ENCODE measurements around the gene SCUBE1.

SCUBE1 gene

DNA sequence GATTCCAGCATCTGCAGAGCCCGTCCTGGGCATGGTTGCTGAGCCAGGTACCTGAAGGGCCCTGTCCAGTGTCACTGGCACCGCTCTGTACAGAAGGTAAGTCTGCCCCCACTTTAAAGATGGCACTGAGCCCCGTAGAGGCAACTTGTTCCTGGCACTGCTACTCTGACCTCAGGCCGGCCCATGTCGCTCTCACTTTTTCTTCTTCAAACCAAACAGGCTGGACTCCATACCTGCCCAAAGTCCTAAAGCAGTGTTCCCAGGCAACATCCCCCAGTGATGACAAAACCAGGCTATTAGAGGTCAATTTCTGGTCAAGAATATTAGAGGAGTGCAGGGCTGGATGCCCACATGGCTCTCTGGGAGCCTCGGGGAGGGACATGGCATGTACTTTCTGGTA, 109.6 kb downstream of the SCUBE1 start:
- FAIRE-seq: no peak

DNA sequence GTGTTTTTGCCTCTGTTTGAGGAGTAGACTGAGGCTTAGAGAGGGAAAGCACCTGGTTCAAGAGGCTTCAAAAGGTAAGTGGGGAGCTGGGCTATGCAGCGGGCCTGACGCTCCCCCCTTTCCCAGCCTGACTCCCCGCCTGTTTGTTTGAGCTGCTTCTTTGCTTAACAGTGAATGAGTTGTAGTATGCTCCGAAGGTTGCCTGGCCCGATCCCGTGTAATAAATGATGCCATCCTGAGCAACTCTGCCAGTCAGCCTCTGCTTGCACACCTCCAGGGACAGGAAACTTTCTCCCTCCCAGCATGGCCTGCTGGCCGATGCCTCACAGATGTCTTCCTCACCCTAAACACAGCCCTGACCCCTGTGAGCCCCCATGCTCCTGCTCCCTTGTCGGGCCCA, 110.7 kb downstream of the SCUBE1 start:
- no peak for FAIRE-seq

DNA sequence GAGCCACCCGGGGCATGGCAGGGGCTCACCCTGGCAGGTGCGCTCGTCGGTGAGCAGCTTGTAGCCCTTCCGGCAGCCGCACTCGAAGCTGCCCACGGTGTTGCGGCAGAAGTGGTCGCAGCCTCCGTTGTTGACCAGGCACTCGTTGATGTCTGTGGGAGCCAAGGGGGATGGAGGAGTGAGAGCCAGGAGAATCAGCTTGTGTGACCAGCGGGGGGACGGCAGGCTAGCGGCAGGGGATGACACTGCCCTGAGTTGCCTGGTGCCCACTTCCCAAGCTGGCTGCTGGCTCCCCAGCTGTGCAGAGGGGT, 111.5 kb downstream of the SCUBE1 start:
- FAIRE-seq: no peak

DNA sequence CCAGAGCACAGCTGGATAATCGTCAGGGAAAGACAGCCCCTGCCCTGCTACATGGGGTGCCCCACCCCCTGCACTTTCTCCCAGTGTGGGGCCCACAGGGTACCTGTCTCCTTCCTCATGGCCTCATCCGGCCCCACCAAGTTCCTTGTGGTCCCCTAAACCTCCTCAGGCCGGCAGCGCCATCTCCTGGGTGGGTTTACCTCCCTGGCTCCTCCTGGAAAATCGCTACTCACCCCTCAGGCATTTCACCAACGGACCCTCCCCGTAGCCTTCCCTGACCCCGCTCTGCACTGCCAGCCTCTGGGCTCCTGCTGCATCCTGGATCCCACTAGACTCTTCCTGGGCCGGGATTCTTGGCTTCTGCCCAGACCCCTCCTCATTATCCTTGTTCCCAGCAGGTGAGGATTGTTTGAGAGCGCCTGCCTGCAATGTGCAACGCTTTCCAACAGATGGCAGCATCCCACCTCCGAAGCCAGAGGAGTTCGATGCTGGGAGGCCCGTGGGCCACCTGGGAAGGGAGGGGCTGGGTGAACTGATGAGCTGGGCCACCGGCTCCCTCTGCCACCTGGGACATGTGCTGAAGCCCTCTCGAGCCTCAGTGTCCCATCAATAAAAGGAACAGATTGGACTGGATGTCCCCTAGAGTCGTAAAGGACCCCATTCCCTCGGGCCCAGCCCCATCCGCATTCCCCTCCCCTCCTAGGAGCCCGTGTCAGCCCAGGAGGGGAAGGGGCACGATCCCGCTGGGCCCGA, 112.0 kb downstream of the SCUBE1 start:
- no peak for FAIRE-seq

DNA sequence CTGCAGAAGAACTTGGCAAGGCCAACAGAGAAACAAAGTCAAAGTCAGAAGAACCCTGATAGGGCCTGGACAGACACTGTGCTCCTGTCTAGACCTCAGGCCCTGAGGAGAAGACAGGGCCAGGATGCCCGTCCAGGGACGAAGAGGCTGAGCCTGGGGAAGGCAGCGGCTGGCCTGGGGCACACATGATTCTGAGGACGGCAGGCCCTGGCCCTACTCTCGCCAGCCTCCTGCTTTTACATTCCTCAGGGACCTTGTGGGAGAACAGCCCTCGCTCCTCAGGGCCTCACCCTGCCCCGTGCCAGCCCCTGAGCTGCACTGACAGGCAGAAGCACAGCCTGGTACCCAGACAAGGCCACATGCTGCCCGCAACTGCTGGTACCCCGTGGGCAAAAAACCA, 112.6 kb downstream of the SCUBE1 start:
- FAIRE-seq: no peak

DNA sequence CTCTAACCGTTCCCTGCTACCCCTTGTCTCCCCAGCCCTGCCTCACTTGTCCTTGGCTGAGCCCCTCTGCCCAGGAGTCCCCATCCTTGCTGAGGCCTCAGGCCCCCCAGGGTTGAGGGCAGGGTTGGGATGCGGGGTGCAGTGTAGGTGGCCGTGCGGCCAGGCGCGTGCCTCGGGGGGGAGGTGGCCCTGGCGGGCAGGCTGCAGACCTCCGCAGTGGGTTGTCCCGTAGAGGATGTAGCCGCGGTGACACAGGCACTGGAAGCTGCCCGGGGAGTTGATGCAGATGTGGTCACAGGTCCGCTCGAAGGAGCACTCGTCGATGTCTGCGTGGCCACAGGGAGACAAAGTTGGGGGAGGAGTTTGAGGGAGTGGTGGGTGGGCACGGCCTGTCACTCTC, 114.3 kb downstream of the SCUBE1 start:
- FAIRE-seq: no peak

DNA sequence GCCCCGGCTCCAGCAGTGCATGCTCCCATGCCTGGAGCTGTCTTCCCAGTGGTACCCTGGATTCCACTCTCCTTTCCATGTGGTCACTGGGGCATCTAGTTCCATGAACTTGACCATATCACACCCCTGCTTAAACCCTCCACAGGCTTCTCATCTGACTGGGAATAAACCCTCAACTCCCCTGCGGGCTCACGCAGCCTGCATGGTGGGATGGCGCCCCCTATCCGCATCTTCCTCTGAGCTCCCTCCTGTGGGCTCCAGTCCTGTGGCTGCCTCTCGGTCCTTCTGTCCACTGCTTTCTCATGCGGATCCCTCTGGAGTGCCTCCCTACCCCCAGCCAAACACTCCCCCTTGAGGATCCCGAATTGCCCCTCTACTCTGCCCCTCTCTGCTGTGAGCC, 114.8 kb downstream of the SCUBE1 start:
- no peak for FAIRE-seq

DNA sequence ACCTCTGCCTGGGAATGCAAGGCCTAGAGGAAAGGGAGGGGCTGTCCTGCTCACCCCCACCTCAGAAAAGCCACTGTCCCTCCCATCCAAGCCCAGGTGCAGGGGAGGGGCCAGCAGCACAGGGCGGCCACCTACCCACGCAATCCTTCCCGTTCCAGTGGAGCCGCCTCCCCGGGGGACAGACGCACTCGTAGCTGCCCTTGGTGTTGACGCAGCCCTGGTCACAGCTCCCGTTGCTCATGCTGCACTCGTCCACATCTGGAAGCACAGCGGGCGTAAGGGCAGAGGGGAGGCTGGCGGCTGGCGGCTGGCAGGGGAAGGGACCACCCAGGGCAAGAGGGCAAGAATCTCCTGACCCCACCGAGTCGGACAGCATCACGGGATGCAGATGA, 115.9 kb downstream of the SCUBE1 start:
- FAIRE-seq: no peak

DNA sequence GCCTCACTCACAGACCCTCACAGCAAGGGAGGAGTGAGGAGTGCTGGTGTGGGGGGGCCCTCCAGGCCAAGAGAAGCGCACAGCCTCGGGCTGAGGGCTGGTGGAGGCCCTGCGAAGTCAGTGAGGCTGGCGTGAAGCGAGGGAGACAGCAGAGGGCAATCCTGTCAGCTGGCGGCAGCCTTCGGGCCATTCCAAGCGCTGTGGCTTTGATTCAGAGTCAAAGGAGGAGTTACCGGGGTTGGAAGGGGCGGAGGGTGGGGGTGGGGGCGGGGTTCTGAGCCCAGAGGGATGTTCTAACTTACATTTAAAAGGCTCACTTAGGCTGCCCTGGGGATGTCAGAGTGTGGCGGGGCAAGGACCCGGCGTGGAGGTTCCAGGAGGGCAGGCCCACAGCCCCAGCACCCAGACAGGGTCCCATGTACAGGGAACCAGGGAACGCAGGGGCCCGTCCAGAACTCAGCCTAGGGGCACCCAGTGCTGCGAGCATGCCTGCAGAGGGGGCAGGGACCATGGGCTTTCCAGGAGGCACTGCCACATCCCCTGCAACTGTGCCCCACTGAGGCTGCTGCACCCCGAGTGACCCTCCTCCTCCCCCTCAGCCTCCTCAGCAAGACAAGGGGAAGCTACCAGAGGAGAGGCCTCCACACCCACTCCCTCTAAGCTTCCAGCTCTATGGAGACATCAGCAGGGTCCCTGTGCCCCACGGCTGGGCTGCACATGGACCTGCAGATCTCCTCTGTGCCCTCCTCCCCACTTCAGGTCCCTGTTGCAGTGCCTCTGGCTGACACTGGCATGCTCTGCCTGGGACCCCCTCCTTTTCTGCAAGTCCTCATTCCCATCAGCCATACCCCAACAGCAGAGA, 116.6 kb downstream of the SCUBE1 start:
- no peak for FAIRE-seq

DNA sequence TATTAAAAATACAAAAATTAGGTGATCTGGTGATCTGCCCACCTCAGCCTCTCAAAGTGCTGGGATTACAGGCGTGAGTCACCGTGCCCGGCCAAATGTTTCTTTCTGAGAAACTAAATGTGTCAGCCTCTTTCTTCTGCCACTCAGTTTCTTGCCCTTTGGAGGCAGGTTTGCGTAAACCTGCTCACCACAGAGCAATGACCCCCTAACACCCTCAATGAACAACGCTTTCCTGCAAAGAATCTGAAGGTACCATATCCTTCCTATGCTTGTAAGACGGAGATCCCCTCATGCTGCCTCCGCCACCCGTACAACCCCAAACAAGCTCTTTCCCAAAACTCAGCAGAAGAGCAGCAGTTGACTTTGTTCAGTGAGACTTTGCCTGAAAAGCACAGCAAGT, 117.6 kb downstream of the SCUBE1 start:
- no peak for FAIRE-seq

DNA sequence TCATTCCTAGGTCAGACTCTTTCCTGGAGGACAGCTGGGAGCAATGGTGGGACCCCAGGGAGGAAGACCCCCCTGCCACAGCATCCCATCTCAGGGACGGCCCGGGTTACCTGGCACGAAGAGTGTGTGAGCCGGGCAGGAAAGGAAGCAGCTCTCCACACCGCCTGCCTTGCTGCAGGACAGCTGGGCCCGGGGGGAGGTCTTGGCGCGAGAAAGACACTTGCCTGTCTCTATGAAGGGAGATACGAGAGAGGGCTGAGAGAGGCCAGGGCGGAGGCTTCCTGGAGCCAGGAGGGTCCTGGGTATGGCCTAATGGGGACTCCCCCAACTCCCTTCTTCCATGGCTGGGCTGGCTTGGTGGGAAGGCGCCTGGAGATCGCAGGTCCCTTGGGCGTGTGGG, 120.2 kb downstream of the SCUBE1 start:
- FAIRE-seq: no peak

DNA sequence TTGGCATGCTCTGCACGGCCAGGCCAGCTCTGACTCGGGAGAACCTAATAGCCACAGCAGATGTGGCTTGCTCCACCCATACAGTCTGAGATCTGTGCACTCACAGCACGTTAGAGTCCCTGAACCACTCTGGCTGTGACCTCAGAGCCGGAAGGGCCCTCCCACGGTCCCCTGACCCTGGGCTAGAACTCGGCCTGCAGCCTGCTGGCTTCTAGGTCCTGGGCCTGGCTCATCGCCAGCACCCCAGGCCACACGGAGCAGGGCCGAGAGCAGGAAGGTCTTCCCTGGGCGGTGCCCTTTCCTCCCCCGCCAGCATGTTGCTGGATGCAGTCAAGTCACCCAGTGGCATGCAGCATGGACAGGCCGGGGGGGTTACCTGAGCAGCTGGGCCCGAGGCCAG, 120.9 kb downstream of the SCUBE1 start:
- no peak for FAIRE-seq

DNA sequence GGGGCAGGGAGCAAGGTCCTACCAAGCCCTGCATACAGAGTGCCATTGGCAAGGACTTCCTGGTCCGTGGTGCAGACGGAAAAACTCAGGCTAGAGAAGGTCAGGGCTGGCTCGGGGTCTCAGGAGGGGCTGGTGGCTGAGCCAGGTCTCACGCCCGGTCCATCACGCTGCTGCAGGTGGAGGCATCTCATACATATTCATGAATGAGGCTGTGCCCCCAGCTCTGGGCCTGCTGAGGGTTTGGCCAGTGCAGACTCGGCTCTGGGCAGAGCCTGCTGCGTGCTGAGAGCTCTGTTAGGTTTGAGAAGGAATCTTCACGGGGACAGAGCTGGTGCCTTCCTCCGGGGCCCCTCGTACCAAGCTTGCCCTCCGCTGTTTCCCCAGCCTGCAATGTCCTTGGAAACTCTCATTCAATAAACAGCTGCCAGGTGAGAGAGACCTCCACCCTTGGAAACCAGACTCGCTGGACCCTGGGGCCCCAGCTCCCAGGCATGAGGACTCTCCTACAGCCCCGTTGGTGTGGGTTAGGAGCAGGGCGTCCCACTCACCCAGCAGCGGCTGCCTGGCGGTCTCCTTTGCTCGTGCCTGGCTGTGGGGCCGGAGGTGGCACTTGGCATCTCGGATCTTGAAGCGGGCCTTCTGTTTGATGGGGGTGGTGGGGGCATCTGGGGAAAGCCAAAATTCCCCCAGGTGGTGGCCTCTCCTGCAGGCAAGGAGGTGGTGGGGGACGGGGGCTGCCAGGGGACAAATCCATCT, 122.4 kb downstream of the SCUBE1 start:
- no peak for FAIRE-seq

DNA sequence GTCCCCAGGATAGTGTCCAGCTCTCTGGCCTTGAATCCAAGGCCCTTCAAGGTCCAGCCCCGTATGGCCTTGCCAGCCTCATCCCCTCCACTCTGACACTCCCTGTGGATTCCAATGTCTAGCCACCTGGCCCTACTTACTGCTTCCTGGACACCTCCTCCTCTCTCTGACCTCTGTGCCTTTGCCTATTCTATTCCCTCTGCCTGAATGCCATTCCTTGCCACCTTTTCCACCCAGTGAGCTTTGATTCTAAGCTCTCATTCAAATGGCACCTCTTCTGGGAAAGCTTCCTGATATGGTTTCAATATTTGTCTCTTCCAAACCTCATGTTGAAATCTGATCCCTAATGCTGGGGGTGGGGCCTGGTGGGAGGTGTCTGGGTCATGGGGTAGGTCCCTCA, 124.4 kb downstream of the SCUBE1 start:
- no peak for FAIRE-seq

DNA sequence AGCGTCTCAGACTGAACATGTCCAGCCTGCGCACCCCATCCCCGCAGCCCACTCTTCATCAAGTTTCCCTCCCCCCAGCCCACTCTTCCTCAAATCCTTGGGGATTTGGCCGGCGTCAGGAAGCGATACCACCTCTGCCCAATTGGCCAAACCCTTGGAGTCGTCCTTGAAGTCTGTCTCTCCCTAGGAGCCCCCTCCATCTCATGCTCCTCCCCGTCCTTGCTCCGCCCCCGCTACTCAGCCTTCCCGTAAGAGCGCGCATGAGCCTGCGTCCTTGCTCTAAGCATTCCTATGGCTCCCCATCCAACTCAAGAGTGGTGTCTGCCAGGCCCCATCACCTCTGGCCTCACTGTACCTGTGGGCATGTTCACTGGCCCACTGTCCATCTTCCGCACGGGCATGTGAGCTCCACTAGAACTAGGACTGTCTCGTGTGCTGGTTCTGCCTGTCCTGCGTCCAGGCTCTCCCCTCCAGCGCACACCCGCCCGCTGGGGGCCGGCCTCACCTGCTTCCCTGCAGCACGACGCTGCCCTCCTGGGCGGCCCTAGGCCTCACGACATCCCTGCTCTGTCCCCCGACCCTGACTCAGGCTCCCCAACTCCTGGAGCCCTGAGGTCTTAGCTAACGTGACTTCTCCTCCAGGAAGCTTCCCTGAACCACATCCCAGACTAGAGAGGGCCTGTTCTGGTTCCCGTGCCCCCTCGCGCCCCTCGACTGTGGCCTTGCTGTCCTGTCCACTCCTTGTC, 125.7 kb downstream of the SCUBE1 start:
- no peak for FAIRE-seq

DNA sequence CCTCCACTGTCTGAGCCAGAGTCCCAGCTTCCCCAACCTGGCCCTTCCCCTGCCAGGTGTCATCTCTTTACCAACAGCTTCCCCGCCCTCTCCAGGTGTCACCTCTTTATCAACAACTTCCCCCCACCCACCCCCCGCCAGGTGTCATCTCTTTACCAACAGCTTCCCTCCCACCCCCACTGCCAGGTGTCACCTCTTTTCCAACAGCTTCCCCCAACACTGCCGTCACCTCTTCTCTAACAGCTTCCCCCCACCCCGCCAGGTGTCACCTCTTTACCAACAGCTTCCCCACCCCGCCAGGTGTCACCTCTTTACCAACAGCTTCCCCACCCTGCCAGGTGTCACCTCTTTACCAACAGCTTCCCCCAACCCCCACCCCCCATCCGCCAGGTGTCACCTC, 126.4 kb downstream of the SCUBE1 start:
- no peak for FAIRE-seq

DNA sequence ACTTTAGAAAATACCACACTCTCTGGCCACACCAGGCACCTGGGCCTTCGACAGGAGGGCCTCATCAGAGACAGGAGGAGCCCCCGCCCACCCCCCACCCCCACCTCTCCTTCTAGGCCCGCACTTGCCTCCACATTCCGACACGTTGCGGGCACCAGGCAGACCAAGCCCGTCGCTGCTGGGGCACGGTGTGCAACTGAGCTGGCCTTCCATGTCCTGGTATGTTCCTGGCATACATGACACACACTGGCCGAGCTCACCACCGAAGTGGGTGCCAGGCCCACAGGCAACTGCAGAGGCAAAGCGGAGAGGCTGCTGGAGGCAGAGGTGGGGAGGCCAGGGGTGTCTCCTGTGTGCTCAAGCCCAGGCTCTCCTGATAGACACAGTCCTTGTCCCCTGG, 129.2 kb downstream of the SCUBE1 start:
- FAIRE-seq: no peak

DNA sequence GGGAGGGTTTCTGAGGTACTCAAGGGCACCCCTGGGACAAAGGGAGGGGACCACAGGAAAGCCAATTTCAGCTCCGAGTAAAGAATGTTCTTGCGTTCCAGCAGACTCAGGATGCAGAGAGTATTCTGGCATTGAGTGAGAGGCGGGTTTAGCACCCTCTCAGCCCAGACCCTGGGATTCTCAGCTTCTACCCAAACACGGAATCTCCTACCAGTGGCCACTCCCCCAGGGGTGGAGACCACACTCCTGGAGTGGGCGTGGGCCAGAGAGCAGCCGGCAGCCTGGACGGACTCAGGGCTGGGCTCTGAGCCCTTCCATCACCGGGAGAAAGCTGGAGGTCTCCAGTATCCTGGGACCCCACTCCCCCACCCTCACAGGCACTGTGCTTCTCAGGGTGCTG, 130.1 kb downstream of the SCUBE1 start:
- FAIRE-seq: no peak

DNA sequence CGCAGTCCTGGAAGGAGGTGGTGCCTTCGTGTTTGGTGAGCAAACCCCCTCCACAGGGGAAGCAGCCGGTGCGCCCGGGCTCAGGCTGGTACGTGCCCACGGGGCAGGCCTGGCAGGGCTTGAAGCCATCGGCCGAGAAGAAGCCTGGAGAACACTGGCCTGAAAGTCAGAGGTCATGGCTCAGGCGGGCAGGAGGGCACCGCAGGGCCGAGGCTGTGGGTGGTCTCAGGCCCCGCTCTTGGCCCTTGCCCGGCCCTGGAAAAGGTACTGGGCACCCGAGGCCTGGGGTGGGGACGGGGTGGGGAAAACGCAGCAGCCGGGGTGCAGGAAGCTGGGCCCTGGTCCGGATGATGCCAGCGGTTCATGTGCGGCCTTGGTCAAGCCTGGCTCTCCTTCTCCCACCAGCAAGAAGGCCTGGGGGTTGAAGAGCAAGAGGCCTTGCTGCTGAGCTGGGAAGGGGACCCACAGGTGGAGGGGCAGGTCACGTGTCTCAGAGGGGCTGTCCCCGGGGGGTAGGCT, 130.7 kb downstream of the SCUBE1 start:
- no peak for FAIRE-seq

DNA sequence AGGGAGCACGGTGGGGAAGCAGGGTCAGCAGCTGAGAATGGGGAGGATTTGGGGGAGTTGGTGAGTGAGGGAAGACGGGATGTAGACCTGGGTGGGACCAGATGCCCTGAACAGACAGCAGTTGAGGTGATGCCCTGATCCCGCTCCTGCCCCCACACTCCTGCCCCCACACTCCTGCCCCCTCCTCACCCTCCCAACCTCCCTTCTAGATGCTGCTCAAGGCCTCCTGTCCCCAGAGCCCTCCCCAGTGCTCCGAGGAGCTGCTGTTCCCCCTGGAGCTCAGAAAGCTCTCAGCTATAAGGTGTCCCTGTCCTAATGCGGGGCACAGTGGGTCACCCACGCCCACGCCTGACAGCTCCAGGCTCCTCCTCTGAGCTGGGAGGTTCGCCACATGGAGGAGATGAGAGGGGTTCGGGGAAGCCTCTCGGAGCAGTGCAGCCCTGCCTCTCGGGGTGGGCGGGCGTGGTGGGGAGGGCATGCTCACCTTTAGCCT, 131.2 kb downstream of the SCUBE1 start:
- FAIRE-seq: no peak

DNA sequence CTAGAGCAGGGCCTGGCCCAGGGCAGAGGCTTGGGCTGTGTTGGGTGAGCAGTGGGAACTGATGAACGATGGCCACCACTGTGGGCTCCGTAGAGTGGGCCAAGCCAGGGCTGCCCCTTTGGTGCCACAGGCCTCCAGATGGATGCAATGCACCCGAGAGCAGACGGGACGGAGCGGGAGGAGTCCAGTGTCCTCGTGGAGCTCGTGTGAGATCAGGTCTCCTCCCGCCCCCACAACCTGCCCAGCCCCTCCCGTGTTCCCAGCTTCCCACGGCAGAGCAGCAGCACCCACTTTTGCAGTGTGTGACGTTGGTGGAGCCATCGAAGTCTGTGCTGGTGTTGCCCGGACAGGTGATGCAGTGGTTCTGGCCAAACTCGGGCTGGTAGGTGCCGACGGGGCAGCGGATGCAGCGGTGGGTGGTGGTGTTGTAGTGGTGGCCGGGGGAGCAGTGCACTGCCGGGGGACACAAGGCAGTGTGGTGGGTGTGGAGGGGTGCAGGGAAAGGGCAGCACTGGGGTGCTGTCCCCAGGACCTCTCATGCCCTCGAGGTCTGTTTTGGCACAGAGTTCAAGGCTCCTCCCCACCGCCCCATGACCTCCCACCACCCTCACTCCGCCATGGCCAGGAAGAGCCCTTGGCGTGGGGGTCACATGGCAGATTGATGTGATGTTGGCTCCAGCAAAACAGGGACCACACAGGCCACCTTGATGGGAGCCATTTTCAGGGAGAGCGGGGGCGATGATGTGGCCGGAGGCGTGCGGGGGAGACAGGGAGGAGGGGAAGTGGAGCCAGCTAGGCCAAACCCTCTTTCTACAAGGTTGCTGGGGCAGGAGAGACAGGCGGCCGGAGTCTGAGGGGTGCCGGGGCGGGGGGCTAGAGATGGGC, 132.3 kb downstream of the SCUBE1 start:
- FAIRE-seq: no peak

DNA sequence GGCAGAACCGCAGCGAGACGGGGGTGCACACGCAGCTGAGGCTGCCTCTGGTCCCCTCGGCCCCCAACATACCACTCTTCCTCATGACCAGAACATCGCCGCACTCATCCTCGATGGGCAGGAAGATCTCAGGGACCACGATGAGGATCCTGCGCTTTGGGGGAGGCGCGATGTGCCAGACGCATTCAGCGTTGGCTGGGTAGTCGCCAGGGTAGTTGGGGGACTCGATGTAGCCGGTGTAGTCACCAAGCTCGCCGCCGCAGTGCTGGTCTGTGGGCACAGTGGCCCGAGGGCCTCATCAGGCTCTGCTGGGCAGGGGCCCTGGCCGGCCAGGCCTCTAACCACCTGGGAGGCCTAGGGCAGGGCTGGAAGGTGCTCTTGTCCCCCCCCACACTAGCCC, 133.2 kb downstream of the SCUBE1 start:
- FAIRE-seq: no peak

Measured in A204.1 (cell line).